ENCODE measurements around the gene CDC14B. TPM values are rescaled to one million over a fixed set of nuclear protein-coding genes. Genes with fewer than 3 reads are reported as not detected.

The CDC14B gene
- total RNA-seq, 1 experiment from 2014 or later = 28.4 TPM

DNA sequence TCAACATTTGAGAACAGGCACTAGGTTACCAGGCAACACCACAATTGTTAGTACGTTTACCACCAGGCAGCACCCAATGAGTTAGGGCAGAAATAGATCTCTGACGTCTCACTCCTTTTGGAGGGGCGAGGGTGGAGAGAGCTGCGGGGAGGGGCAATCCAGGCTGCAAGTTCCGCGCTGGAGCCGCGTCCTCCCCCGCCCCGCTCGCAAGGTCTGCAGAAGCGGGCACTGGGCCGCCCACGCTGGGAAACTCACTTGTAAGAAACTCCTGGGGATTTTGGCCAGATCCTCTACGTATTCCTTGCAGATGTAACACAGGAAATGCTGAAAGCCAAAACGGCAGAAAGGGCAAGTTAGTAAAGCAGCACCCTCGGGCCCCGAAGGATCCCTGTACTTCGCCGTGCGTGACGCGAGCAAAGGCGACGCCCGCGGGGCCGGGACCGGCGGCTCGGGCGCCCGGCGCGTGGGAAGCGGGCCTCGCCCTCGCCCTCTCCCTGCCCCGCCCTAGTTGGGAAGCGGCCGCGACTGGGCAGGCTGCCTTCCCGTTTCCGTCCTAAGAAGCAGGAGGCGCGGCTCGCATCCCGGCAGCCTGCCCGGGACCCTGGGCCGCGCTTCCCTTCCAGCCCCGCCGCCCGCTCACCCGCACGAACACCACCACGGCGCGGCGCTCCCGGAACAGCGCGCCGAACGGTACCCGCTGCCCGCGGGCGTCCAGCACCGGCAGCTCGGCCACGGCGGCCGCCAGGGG, 35.0 kb upstream of the CDC14B start:
- no peak overlapping the region for H2BK120ac ChIP-seq (ENCODE audit: low read depth, low read length, poor library complexity, severe bottlenecking)
- H3K9me3 ChIP-seq (ENCODE audit: control insufficient read depth, low read depth, low read length) = no peaks in the 10 kb centered on the region
- H4K5ac ChIP-seq (ENCODE audit: insufficient read length, low read depth, low read length) = no peak overlapping the region
- H2BK20ac ChIP-seq (ENCODE audit: low read depth, low read length, poor library complexity, severe bottlenecking) = no peak overlapping the region
- peak overlapping the region; percentile 62 for H3K4me2 ChIP-seq (ENCODE audit: insufficient read depth, insufficient read length, low read length)
- no peaks in the 10 kb centered on the region for H3K27me3 ChIP-seq (ENCODE audit: insufficient read depth, low read length)
- peak; percentile 81 for DNase-seq
- no peak overlapping the region for H4K8ac ChIP-seq (replicated peaks; ENCODE audit: insufficient read length, low read depth, low read length)
- H4K91ac ChIP-seq (ENCODE audit: insufficient read length, low read depth, low read length) = no peak overlapping the region
- Mint-ChIP-seq H3K9me3 (no peaks in the 10 kb centered on the region), H3K4me3 (peak overlapping the region; percentile 82 to 90), H3K27ac (peak overlapping the region; percentile 24 to 94 (median 55); a peak in 5 of 7 replicates), H3K36me3 (ENCODE audit: insufficient read depth in 1 of 3, low read depth in 3 of 3) (no peaks in the 10 kb centered on the region; a peak in 3 of 7 replicates), H3K4me1 (peaks cover 4 to 10% of the 10 kb centered on the region in 2 experiments), H3K27me3 (ENCODE audit: low read depth) (peaks cover 13% of the 10 kb centered on the region)
- no CpG with 5 or more reads among the region's 74 CpGs for WGBS (ENCODE audit: extremely low coverage, insufficient read length, low lambda C conversion rate)
- no peak overlapping the region for H3K56ac ChIP-seq (ENCODE audit: insufficient read length, low read depth, low read length)
- H3K14ac ChIP-seq (ENCODE audit: insufficient read depth, low read length) = peak overlapping the region; percentile 26
- TF ChIP-seq, protein P1, sequence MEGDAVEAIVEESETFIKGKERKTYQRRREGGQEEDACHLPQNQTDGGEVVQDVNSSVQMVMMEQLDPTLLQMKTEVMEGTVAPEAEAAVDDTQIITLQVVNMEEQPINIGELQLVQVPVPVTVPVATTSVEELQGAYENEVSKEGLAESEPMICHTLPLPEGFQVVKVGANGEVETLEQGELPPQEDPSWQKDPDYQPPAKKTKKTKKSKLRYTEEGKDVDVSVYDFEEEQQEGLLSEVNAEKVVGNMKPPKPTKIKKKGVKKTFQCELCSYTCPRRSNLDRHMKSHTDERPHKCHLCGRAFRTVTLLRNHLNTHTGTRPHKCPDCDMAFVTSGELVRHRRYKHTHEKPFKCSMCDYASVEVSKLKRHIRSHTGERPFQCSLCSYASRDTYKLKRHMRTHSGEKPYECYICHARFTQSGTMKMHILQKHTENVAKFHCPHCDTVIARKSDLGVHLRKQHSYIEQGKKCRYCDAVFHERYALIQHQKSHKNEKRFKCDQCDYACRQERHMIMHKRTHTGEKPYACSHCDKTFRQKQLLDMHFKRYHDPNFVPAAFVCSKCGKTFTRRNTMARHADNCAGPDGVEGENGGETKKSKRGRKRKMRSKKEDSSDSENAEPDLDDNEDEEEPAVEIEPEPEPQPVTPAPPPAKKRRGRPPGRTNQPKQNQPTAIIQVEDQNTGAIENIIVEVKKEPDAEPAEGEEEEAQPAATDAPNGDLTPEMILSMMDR (conservative IDR thresholded peaks at IDR 0.05) = no peak; the same call in 2 of the 3 replicates
- no peak overlapping the region for H3K23ac ChIP-seq (ENCODE audit: insufficient read length, low read depth, low read length)
- H2BK5ac ChIP-seq (ENCODE audit: insufficient read length, low read length) = no peak overlapping the region
- no peak overlapping the region for H2BK15ac ChIP-seq (ENCODE audit: low read depth, low read length)
- no peaks in the 10 kb centered on the region for H3K79me2 ChIP-seq (ENCODE audit: insufficient read depth, low read length)
- peak overlapping the region; percentile 6 for H3K18ac ChIP-seq (ENCODE audit: insufficient read length, low read depth, low read length)
- no peak overlapping the region for H3T11ph ChIP-seq (ENCODE audit: low read length)
- no peak overlapping the region for H3K4ac ChIP-seq (ENCODE audit: low read depth, low read length)
- no peaks in the 10 kb centered on the region for H4K20me1 ChIP-seq (ENCODE audit: control insufficient read depth, insufficient read depth, insufficient read length)
- no peaks in the 10 kb centered on the region for H3K79me1 ChIP-seq (ENCODE audit: insufficient read depth, low read depth, low read length, poor library complexity, severe bottlenecking)
- no peaks in the 10 kb centered on the region for H3K4me1 ChIP-seq (ENCODE audit: insufficient read depth, low read length)
- no peak overlapping the region for H2BK12ac ChIP-seq (ENCODE audit: insufficient read length, low read depth, low read length)
- no peak overlapping the region for H3K9ac ChIP-seq (ENCODE audit: extremely low read depth, insufficient read length, low read length)
- no peak overlapping the region for H2AK5ac ChIP-seq (ENCODE audit: insufficient read length, low read length)
- H3K27ac ChIP-seq (ENCODE audit: insufficient read length, low read depth, low read length) = no peak overlapping the region
- no peaks in the 10 kb centered on the region for H3K23me2 ChIP-seq (ENCODE audit: insufficient read length, low read depth, low read length, poor library complexity, severe bottlenecking)
- H2AFZ ChIP-seq (ENCODE audit: low read length) = no peak overlapping the region
